Liver (tissue), 3 donors: ENCODE measurements around the gene LATS2.

ENCODE experiments used
- CTCF ChIP-seq: fragments of 150-350 bp; IDR thresholded peaks from 2 replicates; pipeline ENCODE4 v1.5.1; 2017; ENCODE audit warnings: improper control_type of control experiment, low read depth, low read length; ENCODE audit not compliant: missing input control
- EGR1 ChIP-seq, 2 donors: IDR thresholded peaks; 2 replicates each; pipeline ENCODE4 v1.6.1; 2016 to 2018; ENCODE audit warnings: antibody characterized with exemption in 2 of 2, low read depth in 2 of 2
- RAD21 ChIP-seq, 2 donors: IDR thresholded peaks; 2 replicates each; pipeline ENCODE4 v1.6.1; 2016; ENCODE audit warnings: antibody characterized with exemption in 2 of 2, mild to moderate bottlenecking in 2 of 2
- SP1 ChIP-seq: IDR thresholded peaks from 2 replicates; pipeline ENCODE4 v1.6.1; 2018; ENCODE audit warnings: antibody characterized with exemption, mild to moderate bottlenecking
- YY1 ChIP-seq: IDR thresholded peaks from 2 replicates; pipeline ENCODE4 v1.6.1; 2016; ENCODE audit warnings: antibody characterized with exemption, mild to moderate bottlenecking
- TF ChIP-seq, protein P1 (sequence below): IDR thresholded peaks from 2 replicates; pipeline ENCODE4 v1.6.1; 2016; ENCODE audit warnings: antibody characterized with exemption
- donor health status: healthy.
- donor health status: healthy.

- TF ChIP-seq RAD21 (IDR thresholded peaks at IDR 0.05) (no peak), CTCF (no peak), YY1 (no peak), EGR1 (IDR thresholded peaks at IDR 0.05; ENCODE audit: low read depth in 2 of 2) (no peak), SP1 (no peak)
- TF ChIP-seq, protein P1, sequence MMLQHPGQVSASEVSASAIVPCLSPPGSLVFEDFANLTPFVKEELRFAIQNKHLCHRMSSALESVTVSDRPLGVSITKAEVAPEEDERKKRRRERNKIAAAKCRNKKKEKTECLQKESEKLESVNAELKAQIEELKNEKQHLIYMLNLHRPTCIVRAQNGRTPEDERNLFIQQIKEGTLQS, result no peak
These were observed 69.5 kb downstream of the LATS2 start for GRCh38 chr13:20991741-20992520.
